HFF-Myc (cell line): Measurements from ENCODE around the gene RAET1G.
"Not testable (repeated sequence)": the region's sequence is repeated elsewhere in the genome, so short reads cannot be mapped to it uniquely, and the experiment has no call there.

Experiments
- DNase-seq: peaks from one replicate; pipeline ENCODE4 v3.0.0-alpha.2; 2011; ENCODE audit warnings: low read depth; ENCODE audit errors: extremely low read depth
- H3K4me3 ChIP-seq: replicated peaks from 2 replicates; pipeline ENCODE4 v1.5.1; 2011; ENCODE audit warnings: low read depth, mild to moderate bottlenecking, control low read depth, low read length
- CTCF ChIP-seq: IDR thresholded peaks from 2 replicates; pipeline ENCODE4 v1.5.1; 2012; ENCODE audit warnings: mild to moderate bottlenecking, low read depth, low read length, control low read depth; ENCODE audit errors: missing control alignments

The RAET1G gene

GRCh38 chr6:149953934-149954327 lies 31.0 kb upstream of the RAET1G start:
- not testable (repeated sequence) for DNase-seq, H3K4me3 ChIP-seq

DNA sequence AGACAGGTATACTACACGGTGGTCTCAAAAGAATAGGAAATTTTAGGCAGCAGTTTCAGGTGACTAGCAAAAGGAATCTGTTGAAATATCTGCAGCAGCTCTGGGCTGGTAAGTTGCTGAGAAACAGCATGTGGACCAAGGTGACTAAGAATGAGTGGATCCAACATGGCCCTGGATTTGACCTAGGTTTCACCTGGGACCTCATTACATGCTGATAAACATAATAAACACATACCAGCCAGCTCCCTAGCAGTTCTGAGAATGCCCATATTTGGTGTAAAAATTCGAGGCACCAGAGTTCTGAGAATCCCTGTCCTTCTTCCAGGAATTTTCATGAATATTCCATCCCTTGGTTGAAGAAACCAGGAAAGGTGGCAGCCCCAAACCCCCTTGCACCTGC lies 30.5 kb upstream of the RAET1G start:
- not testable (repeated sequence) for DNase-seq, H3K4me3 ChIP-seq

- no peak overlapping the region for H3K4me3 ChIP-seq
- TF ChIP-seq CTCF: no peak
- DNase-seq: no peak
Observed at GRCh38 chr6:149951626-149952025, 28.7 kb upstream of the RAET1G start.

DNA sequence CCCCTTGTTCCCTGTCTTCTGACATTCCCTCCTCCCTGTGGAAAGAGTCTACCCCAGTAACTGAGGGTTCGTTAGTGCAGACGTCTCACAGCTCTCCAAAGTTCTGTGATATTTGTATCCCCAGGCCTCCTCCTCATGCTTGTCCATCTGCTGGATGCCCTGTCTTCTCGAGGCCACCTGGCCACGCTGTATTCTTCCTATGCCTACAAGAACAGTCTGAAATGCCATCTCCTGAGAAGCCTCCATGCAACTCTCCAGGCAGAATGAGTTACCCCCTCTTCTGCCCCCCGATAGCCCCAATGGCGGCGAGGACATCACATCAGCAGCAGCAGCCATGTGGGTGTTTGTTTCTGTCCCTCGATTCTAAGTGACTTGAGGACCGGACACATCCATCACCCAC lies 28.2 kb upstream of the RAET1G start:
- no peak for DNase-seq
- no peak overlapping the region for H3K4me3 ChIP-seq
- no peak for TF ChIP-seq CTCF

- no peak overlapping the region for H3K4me3 ChIP-seq
- no peak for DNase-seq
- no peak for TF ChIP-seq CTCF
Observed at GRCh38 chr6:149950423-149950822, 27.5 kb upstream of the RAET1G start.

GRCh38 chr6:149948616-149949015 lies 25.7 kb upstream of the RAET1G start:
- no peak for DNase-seq

DNA sequence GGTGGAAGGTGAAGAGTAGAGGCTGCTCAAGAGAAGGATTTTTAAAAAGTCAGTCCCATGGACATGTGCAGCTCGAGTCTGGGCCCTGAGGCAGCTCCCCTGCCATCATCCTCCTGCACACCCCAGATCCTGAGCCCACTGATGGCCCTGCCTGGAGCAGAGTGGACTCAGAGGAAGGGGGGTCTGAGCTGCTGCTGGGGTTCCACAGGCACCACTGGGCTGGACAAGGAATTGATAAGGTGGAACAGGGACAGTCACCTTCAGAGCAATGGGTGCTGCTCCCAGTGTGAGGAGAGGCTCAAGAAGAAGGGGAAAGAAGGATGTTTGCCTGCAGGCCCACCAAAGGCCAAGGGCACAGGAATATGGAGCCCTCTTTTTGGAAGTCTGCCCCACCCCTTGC lies 25.1 kb upstream of the RAET1G start:
- no peak overlapping the region for H3K4me3 ChIP-seq
- TF ChIP-seq CTCF: no peak
- DNase-seq: no peak

More at GRCh38 chr6:149948616-149949015, 25.7 kb upstream of the RAET1G start:
- no peak for TF ChIP-seq CTCF
- H3K4me3 ChIP-seq: no peak overlapping the region

DNA sequence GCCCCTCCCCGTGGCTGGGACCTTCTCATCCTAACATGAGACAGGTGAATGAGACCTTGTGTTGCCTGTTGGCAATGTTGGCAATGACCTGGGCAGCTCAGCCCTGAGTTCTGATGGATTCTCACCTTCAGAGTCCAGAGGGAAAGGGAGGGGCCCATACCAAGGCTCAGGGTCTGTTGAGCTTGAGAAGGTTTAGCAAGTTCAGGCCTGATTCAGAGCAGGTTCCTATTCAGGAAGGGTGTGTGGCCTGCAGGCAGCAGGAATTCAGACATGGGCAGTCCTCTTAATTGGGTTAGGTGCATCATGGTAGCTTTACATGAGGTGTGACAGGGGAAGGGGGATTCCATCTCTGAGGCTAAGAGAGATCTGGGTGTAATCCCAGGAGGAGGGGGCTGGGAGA lies 24.6 kb upstream of the RAET1G start:
- H3K4me3 ChIP-seq, DNase-seq: not testable (repeated sequence)

DNA sequence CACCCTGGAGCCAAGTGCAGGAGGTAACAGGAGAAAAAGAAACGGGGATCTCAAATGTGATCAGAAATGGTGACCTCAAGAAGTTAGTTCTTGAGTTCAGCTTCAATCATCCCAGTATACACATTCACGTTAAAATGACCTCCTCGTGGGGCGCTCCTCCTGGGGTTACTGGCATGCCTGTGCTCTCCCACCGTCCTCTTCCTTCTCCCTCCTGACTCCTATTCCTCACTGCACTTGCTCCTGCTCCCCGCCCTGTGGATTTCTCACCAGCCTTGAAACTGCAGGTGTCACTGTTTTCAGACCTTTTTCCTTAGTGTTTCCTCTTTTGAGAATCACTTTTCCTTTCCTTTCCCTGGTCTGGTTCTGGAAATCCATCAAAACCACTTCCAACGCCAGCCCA lies 23.7 kb upstream of the RAET1G start:
- H3K4me3 ChIP-seq, DNase-seq: not testable (repeated sequence)

DNA sequence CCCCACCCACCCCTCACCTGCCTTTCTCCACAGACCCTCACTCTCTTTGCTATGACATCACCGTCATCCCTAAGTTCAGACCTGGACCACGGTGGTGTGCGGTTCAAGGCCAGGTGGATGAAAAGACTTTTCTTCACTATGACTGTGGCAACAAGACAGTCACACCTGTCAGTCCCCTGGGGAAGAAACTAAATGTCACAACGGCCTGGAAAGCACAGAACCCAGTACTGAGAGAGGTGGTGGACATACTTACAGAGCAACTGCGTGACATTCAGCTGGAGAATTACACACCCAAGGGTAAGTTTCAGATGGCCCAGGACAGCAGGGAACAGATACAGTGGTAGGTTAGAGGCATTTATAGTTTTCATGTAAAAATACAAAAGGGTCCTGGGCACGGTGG lies 22.4 kb upstream of the RAET1G start:
- DNase-seq, H3K4me3 ChIP-seq: not testable (repeated sequence)

- H3K4me3 ChIP-seq, DNase-seq: not testable (repeated sequence)
Observed at GRCh38 chr6:149943321-149943720, 20.4 kb upstream of the RAET1G start.
